Measurements from ENCODE around the gene ALOX12. TPM values are rescaled to one million over a fixed set of nuclear protein-coding genes. Genes with fewer than 3 reads are reported as not detected.

The ALOX12 gene
- total RNA-seq, 2 experiments from 2014 or later, result not detected

GRCh38 chr17:7024402-7024785 lies 28.5 kb downstream of the ALOX12 start:
- Histone ChIP-seq H3K9me2 (ENCODE audit: insufficient read depth, low read length) (no peaks in the 10 kb centered on the region), H3K9me3 (ENCODE audit: low read length) (no peaks in the 10 kb centered on the region), H3K4me3 (ENCODE audit: low read depth, low read length, poor library complexity, severe bottlenecking) (no peak overlapping the region), H3K79me2 (ENCODE audit: insufficient read depth, low read depth, low read length) (no peaks in the 10 kb centered on the region), H3K4me1 (ENCODE audit: insufficient read depth, low read length, poor library complexity, severe bottlenecking) (peaks cover 10% of the 10 kb centered on the region), H3K36me3 (ENCODE audit: insufficient read depth, low read length) (no peaks in the 10 kb centered on the region), H3K4me2 (ENCODE audit: low read length) (no peak overlapping the region), H3K27ac (ENCODE audit: low read depth, low read length, poor library complexity, severe bottlenecking) (no peak overlapping the region), H2AFZ (ENCODE audit: low read length) (no peak overlapping the region), H4K20me1 (ENCODE audit: insufficient read depth, low read length) (no peaks in the 10 kb centered on the region)
- ChIA-PET POLR2A (interaction anchor here (0.6 kb wide), 1 partner anchor 1492 kb away, joined by 3 read pairs; no protein-coding TSS in a partner anchor), CTCF (ENCODE audit: unreplicated experiment) (interaction anchor here (0.6 kb wide), 1 partner anchor 1151 kb away, joined by 4 read pairs; no protein-coding TSS in a partner anchor)
- no TSS peak for BruUV-seq (replicated peaks)
- no peak for DNase-seq (ENCODE audit: low spot score)
- intact Hi-C loops (cut with micrococcal nuclease; ENCODE audit: unreplicated experiment), result loop anchor here (5.0 kb wide), 1 partner anchor 112 kb away; no protein-coding TSS in a partner anchor
- no peak for TF ChIP-seq CTCF (conservative IDR thresholded peaks at IDR 0.05; ENCODE audit: low read length)

DNA sequence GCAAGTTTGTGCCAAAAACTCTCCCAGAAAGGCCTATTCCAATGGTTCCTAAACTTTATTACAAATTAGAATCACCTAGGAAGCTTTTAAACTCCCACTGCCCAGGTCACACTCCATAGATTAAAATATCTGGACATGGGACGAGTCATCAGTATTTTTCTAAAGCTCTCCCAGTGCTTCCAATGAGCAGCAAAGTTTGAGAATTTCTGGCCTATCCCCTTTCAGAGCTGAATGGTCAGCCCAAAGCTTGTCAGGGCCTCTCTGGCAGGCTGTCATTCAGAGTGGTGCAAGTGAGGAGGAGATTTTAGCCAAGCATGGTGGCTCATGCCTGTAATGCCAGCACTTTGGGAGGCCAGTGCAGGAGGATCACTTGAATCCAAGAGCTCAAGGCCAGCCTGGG lies 29.4 kb downstream of the ALOX12 start:
- Histone ChIP-seq H3K79me2 (ENCODE audit: insufficient read depth, low read depth, low read length) (no peaks in the 10 kb centered on the region), H3K9me2 (ENCODE audit: insufficient read depth, low read length) (no peaks in the 10 kb centered on the region), H3K4me1 (ENCODE audit: insufficient read depth, low read length, poor library complexity, severe bottlenecking) (peaks cover 10% of the 10 kb centered on the region), H3K4me2 (ENCODE audit: low read length) (no peak overlapping the region), H3K36me3 (ENCODE audit: insufficient read depth, low read length) (no peaks in the 10 kb centered on the region), H3K27ac (ENCODE audit: low read depth, low read length, poor library complexity, severe bottlenecking) (no peak overlapping the region), H4K20me1 (ENCODE audit: insufficient read depth, low read length) (no peaks in the 10 kb centered on the region), H2AFZ (ENCODE audit: low read length) (no peak overlapping the region), H3K9me3 (ENCODE audit: low read length) (no peaks in the 10 kb centered on the region), H3K4me3 (ENCODE audit: low read depth, low read length, poor library complexity, severe bottlenecking) (no peak overlapping the region)
- CTCF ChIA-PET (ENCODE audit: unreplicated experiment), result interaction anchor here (0.6 kb wide), 1 partner anchor 1150 kb away, joined by 4 read pairs; no protein-coding TSS in a partner anchor
- POLR2A ChIA-PET, result interaction anchor here (0.6 kb wide), 1 partner anchor 1493 kb away, joined by 3 read pairs; no protein-coding TSS in a partner anchor
- no TSS peak for BruUV-seq (replicated peaks)
- DNase-seq (ENCODE audit: low spot score), result no peak
- intact Hi-C loops (cut with micrococcal nuclease; ENCODE audit: unreplicated experiment), result no loop called here
- TF ChIP-seq CTCF (conservative IDR thresholded peaks at IDR 0.05; ENCODE audit: low read length) (no peak), EZH2phosphoT487 (IDR thresholded peaks at IDR 0.05; ENCODE audit: borderline replicate concordance, low read depth, low read length) (no peak)

DNA sequence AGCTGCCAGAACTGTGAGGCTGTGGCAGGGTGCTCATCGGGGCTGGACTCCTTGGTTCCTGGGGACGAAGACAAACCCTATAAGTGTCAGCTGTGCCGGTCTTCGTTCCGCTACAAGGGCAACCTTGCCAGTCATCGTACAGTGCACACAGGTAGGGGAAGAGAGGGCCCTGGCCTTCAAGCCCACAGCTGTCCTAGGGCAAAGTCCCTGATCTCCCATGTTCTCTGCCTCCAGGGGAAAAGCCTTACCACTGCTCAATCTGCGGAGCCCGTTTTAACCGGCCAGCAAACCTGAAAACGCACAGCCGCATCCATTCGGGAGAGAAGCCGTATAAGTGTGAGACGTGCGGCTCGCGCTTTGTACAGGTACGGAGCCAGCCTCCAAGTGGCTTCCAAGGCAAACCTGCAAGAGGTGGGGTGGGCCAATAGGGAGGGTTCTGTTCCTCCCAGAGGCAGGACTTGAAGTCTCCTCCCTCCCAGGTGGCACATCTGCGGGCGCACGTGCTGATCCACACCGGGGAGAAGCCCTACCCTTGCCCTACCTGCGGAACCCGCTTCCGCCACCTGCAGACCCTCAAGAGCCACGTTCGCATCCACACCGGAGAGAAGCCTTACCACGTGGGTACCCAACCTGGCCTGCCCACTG lies 30.7 kb downstream of the ALOX12 start:
- Histone ChIP-seq H3K9me2 (ENCODE audit: insufficient read depth, low read length) (no peaks in the 10 kb centered on the region), H3K4me3 (ENCODE audit: low read depth, low read length, poor library complexity, severe bottlenecking) (no peak overlapping the region), H3K9me3 (ENCODE audit: low read length) (no peaks in the 10 kb centered on the region), H3K4me1 (ENCODE audit: insufficient read depth, low read length, poor library complexity, severe bottlenecking) (peaks cover 8% of the 10 kb centered on the region), H3K27ac (ENCODE audit: low read depth, low read length, poor library complexity, severe bottlenecking) (no peak overlapping the region), H3K36me3 (ENCODE audit: insufficient read depth, low read length) (no peaks in the 10 kb centered on the region), H3K4me2 (ENCODE audit: low read length) (no peak overlapping the region), H2AFZ (ENCODE audit: low read length) (no peak overlapping the region), H4K20me1 (ENCODE audit: insufficient read depth, low read length) (no peaks in the 10 kb centered on the region), H3K79me2 (ENCODE audit: insufficient read depth, low read depth, low read length) (no peaks in the 10 kb centered on the region)
- BruUV-seq (replicated peaks), result no TSS peak
- no peak for TF ChIP-seq EZH2phosphoT487 (IDR thresholded peaks at IDR 0.05; ENCODE audit: borderline replicate concordance, low read depth, low read length)
- no peak for TF ChIP-seq CTCF (conservative IDR thresholded peaks at IDR 0.05; ENCODE audit: low read length)
- DNase-seq (ENCODE audit: low spot score), result no peak
- POLR2A ChIA-PET, result no interaction called here
- intact Hi-C loops (cut with micrococcal nuclease; ENCODE audit: unreplicated experiment), result no loop called here
- CTCF ChIA-PET (ENCODE audit: unreplicated experiment), result no interaction called here
